Endothelial cell (in vitro differentiated cells): ENCODE data around the gene C12orf42. TPM values are rescaled to one million over a fixed set of nuclear protein-coding genes. Genes with fewer than 3 reads are reported as not detected.

Source experiments
- DNase-seq: peaks from one replicate; pipeline ENCODE4 v3.0.0; 2021; ENCODE audit warnings: low spot score
- H3K27ac Mint-ChIP-seq: one replicate; pipeline ENCODE4 v1.8.0; 2021; ENCODE audit warnings: mixed read lengths, inconsistent platforms; ENCODE audit not compliant: unreplicated experiment
- H3K27me3 Mint-ChIP-seq: one replicate; pipeline ENCODE4 v1.8.0; 2021; ENCODE audit warnings: mild to moderate bottlenecking, moderate library complexity, mixed read lengths, inconsistent platforms; ENCODE audit not compliant: unreplicated experiment
- H3K36me3 Mint-ChIP-seq: one replicate; pipeline ENCODE4 v1.8.0; 2021; ENCODE audit warnings: mild to moderate bottlenecking, low read depth, mixed read lengths, inconsistent platforms; ENCODE audit not compliant: unreplicated experiment
- H3K4me1 Mint-ChIP-seq: one replicate; pipeline ENCODE4 v1.8.0; 2021; ENCODE audit warnings: mild to moderate bottlenecking, mixed read lengths, inconsistent platforms; ENCODE audit not compliant: unreplicated experiment
- H3K4me3 Mint-ChIP-seq: one replicate; pipeline ENCODE4 v1.8.0; 2021; ENCODE audit warnings: mild to moderate bottlenecking, mixed read lengths, inconsistent platforms; ENCODE audit not compliant: unreplicated experiment
- H3K9me3 Mint-ChIP-seq: one replicate; pipeline ENCODE4 v1.8.0; 2021; ENCODE audit warnings: mixed read lengths, inconsistent platforms; ENCODE audit not compliant: unreplicated experiment
- total RNA-seq: library from RNA; stranded (reverse); fragmentation: NEBNext Ultra II Directional; extraction: Animal tissue kit (Norgen Biotek cat#: 25700); gene quantifications from one replicate; pipeline ENCODE4 v1.2.1, GENCODE V29; 2021; ENCODE audit not compliant: unreplicated experiment
- TF ChIP-seq, protein P1 (sequence below): fragments of 200-600 bp; sonication (generic); IDR thresholded peaks from one replicate; pipeline ENCODE4 v1.5.0; 2021; ENCODE audit warnings: antibody characterized with exemption; ENCODE audit not compliant: unreplicated experiment

C12orf42 gene
- total RNA-seq, 1 donor from 2014 or later = 0.77 TPM

DNA sequence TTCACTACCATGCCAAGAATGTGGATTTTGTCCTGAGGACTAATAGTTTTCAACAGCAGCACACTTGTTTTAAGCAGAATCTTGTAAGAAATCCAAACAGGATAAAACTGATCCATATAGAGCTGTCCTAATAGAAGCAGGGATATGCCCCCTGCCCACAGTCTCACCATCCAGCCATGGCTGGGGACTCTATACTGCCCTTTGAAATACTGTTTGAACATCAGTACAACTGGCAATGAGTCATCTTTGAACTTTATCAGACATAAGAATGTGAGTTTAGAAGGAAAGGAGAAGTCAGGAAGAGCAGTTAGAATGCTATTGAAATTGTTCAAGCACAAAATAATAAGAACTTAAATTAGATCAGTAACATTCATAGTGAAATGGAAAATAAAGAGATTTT, 3.8 kb upstream of the C12orf42 start:
- peaks cover 14% of the 10 kb centered on the region for H3K27me3 Mint-ChIP-seq
- H3K9me3 Mint-ChIP-seq = no peaks in the 10 kb centered on the region

DNA sequence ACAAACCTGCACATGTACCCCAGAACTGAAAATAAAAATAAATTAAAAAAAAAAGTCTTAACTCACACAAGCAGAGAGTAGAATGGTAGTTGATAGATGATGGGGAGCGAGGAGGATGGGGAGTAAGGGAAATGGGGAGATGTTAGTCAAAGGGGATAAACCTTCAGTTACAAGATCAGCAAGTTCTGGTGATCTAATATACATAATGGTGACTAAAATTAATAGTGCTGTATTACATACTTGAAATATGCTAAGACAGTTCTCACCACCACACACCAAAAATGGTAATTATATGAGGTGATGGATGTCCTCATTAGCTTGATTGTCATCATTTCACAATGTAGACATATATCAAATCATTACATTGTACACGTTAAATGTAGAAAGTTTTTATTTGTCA, 3.2 kb upstream of the C12orf42 start:
- TF ChIP-seq, protein P1, sequence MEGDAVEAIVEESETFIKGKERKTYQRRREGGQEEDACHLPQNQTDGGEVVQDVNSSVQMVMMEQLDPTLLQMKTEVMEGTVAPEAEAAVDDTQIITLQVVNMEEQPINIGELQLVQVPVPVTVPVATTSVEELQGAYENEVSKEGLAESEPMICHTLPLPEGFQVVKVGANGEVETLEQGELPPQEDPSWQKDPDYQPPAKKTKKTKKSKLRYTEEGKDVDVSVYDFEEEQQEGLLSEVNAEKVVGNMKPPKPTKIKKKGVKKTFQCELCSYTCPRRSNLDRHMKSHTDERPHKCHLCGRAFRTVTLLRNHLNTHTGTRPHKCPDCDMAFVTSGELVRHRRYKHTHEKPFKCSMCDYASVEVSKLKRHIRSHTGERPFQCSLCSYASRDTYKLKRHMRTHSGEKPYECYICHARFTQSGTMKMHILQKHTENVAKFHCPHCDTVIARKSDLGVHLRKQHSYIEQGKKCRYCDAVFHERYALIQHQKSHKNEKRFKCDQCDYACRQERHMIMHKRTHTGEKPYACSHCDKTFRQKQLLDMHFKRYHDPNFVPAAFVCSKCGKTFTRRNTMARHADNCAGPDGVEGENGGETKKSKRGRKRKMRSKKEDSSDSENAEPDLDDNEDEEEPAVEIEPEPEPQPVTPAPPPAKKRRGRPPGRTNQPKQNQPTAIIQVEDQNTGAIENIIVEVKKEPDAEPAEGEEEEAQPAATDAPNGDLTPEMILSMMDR = no peak
- no peak overlapping the region for H3K4me3 Mint-ChIP-seq
- H3K27ac Mint-ChIP-seq = no peak overlapping the region
- H3K4me1 Mint-ChIP-seq = peaks cover 9% of the 10 kb centered on the region
- peaks cover 16% of the 10 kb centered on the region for H3K27me3 Mint-ChIP-seq
- H3K9me3 Mint-ChIP-seq = no peaks in the 10 kb centered on the region
- DNase-seq = no peak
- no peaks in the 10 kb centered on the region for H3K36me3 Mint-ChIP-seq

More for the DNA sequence above, 3.8 kb upstream of the C12orf42 start:
- Mint-ChIP-seq H3K36me3 (no peaks in the 10 kb centered on the region), H3K4me3 (no peak overlapping the region), H3K27ac (no peak overlapping the region), H3K4me1 (peaks cover 8% of the 10 kb centered on the region)
- TF ChIP-seq, protein P1 = no peak
- DNase-seq = no peak

DNA sequence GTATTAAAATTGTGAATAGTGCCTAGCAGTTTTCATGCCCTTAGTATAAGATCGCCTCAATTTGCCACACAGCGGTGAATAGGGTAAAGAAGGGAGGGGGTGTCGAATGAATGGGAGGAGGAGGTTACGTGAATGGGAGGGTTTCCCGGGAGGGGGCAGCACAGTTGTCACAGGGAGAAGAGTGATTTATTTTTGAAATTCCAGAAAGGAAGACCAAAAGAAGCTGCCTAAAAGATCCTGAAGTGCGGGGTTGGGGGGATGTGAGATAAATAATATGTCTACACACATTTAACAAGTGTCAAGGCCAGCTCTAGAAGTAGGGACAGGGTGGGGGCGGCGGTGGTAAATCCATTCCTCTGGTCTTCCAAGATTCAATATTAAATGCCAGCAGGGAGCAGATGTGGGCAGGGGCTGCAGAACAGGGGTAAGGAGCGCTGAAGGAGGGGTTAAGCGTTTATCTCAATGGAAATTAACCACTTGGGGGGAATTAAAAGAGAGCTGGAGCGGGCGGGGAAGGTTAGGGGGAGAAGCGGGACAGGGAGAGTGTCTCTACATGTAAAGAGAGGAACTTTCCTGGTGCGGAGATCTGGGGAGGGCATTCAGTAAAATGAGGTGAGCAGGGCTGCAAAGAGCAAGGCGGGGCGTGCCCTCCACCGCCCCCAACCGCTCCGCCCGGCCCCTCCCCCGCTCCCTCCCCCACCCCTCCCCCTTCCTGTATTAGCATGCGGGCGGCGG, 867 bp downstream of the C12orf42 start:
- Mint-ChIP-seq H3K36me3 (no peaks in the 10 kb centered on the region), H3K9me3 (no peaks in the 10 kb centered on the region), H3K27me3 (peaks cover 14% of the 10 kb centered on the region), H3K4me3 (peak overlapping the region; percentile 71), H3K4me1 (peaks cover 9% of the 10 kb centered on the region), H3K27ac (no peak overlapping the region)
- no peak for DNase-seq
- TF ChIP-seq, protein P1 = no peak

DNA sequence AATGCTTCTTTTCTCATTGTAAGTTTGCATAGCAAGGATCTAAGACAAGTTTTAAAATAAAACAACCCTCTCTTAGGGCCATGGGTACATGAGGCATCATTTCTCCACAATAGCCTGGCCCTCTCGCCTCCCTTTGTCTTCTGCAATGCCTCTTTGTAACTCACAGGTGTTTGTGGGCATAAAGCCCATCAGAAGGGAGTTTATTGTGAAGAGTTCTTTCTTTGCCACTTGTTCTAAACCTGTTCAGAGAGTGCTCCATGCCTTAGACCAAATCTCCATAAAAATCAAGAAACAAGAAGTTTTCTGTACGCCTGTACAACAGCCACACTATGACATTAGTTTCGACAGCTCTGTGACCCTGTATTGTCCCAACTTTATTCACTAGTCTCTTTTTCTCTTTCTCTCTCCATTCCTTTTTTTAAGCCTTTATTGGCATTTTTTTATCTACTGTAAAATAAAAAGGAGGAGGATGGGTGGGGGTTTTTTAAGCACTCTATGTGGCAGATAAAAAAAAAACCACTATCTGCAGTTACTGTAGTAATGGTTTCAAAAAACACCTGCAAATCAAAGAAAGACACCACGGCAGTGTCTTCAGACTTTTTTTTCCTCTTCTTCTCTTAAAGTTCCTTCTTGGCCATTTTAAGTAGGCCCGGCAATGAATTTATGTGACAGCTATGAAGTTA, 1.6 kb downstream of the C12orf42 start:
- Mint-ChIP-seq H3K27ac (no peak overlapping the region), H3K4me3 (peak overlapping the region; percentile 71), H3K36me3 (no peaks in the 10 kb centered on the region), H3K27me3 (peaks cover 14% of the 10 kb centered on the region), H3K4me1 (peaks cover 9% of the 10 kb centered on the region), H3K9me3 (no peaks in the 10 kb centered on the region)
- DNase-seq = no peak
- TF ChIP-seq, protein P1 = no peak

DNA sequence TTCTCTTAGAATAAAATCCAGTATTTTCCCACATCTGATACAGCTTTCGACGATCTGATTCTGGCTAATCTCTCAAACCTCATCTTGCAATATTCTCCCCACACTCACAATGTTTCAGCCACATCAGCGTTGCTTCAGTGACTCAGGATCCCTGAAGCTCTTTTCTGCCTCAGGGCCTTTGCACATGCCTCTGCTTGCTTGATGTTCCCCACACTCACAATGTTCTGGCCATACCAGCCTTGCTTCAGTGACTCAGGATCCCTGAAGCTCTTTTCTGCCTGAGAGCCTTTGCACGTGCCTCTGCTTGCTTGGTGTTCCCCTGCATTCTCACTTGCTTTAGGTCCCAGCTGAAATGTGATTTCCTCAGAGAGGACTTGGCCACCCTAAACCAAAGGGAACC, 2.6 kb downstream of the C12orf42 start:
- no peak overlapping the region for H3K27ac Mint-ChIP-seq
- no peak for DNase-seq
- peaks cover 14% of the 10 kb centered on the region for H3K27me3 Mint-ChIP-seq
- peaks cover 9% of the 10 kb centered on the region for H3K4me1 Mint-ChIP-seq
- H3K36me3 Mint-ChIP-seq = no peaks in the 10 kb centered on the region
- H3K9me3 Mint-ChIP-seq = no peaks in the 10 kb centered on the region
- TF ChIP-seq, protein P1 = no peak
- H3K4me3 Mint-ChIP-seq = no peak overlapping the region
